ENCODE results near the gene EIF3L. TPM values are rescaled to one million over a fixed set of nuclear protein-coding genes. Genes with fewer than 3 reads are reported as not detected.

EIF3L gene
- total RNA-seq, 1 experiment from 2014 or later: 218 TPM

- TF ChIP-seq EZH2 (IDR thresholded peaks at IDR 0.05; ENCODE audit: low read length, unreplicated experiment): no peak
- no peak for TF ChIP-seq EZH2phosphoT487 (IDR thresholded peaks at IDR 0.05; ENCODE audit: borderline replicate concordance, low read length)
- no peak for TF ChIP-seq CTCF (conservative IDR thresholded peaks at IDR 0.05; ENCODE audit: low read depth, low read length)
- Histone ChIP-seq H3K79me2 (ENCODE audit: low read length) (no peaks in the 10 kb centered on the region), H2AFZ (ENCODE audit: low read length) (no peak overlapping the region), H3F3A (ENCODE audit: low read length, unreplicated experiment) (no peaks in the 10 kb centered on the region), H3K9me2 (replicated peaks; ENCODE audit: low read length) (no peaks in the 10 kb centered on the region), H3K4me2 (ENCODE audit: low read length) (no peak overlapping the region), H3K27me3 (ENCODE audit: low read length) (no peaks in the 10 kb centered on the region), H3K27ac (ENCODE audit: low read length) (no peak overlapping the region), H4K20me1 (ENCODE audit: low read length) (no peaks in the 10 kb centered on the region), H3K9me3 (ENCODE audit: low read length) (no peaks in the 10 kb centered on the region), H3K4me1 (ENCODE audit: insufficient read depth, low read length) (no peaks in the 10 kb centered on the region), H3K4me3 (ENCODE audit: low read length) (no peak overlapping the region), H3K9ac (ENCODE audit: low read length) (no peak overlapping the region), H3K36me3 (ENCODE audit: low read depth, low read length) (no peaks in the 10 kb centered on the region)
- ATAC-seq: no peak
- BruUV-seq (replicated peaks): no TSS peak
- no peak for DNase-seq
- CTCF ChIA-PET: interaction anchor here (0.7 kb wide), 1 partner anchor 14 kb away, joined by 3 read pairs; no protein-coding TSS in a partner anchor
- POLR2A ChIA-PET (ENCODE audit: unreplicated experiment): no interaction called here
- intact Hi-C loops (cut with micrococcal nuclease): no loop called here
Observed at GRCh38 chr22:37918580-37919270, 69.5 kb downstream of the EIF3L start.

DNA sequence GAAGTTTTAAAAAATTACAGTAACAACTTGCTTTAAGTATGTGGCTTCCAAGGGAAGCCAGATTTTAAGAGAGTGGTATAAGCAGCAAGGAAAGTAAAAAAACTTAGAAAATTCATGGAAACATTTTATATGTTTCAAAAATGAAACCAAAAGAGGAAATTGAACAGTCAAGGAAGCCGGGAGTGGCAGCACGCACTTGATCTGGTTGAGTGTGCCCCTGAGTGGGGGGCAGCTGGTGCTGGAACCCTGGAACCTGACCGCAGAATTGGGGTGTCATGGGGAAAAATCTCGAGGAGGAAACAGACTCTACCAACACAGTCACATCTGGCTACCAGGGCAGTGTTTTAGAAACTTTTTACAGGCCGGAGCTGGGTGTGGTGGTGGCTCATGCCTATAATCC lies 70.9 kb downstream of the EIF3L start:
- ATAC-seq (no peak), DNase-seq (no peak)
- no peak for TF ChIP-seq EZH2 (IDR thresholded peaks at IDR 0.05; ENCODE audit: low read length, unreplicated experiment)
- no peak for TF ChIP-seq CTCF (conservative IDR thresholded peaks at IDR 0.05; ENCODE audit: low read depth, low read length)
- no peak for TF ChIP-seq EZH2phosphoT487 (IDR thresholded peaks at IDR 0.05; ENCODE audit: borderline replicate concordance, low read length)
- no TSS peak for BruUV-seq (replicated peaks)
- H3K4me1 ChIP-seq (ENCODE audit: insufficient read depth, low read length): no peaks in the 10 kb centered on the region
- no peaks in the 10 kb centered on the region for H3K36me3 ChIP-seq (ENCODE audit: low read depth, low read length)
- no peak overlapping the region for H3K9ac ChIP-seq (ENCODE audit: low read length)
- no peak overlapping the region for H2AFZ ChIP-seq (ENCODE audit: low read length)
- no peaks in the 10 kb centered on the region for H3K9me3 ChIP-seq (ENCODE audit: low read length)
- POLR2A ChIA-PET (ENCODE audit: unreplicated experiment): no interaction called here
- no peaks in the 10 kb centered on the region for H4K20me1 ChIP-seq (ENCODE audit: low read length)
- H3K27me3 ChIP-seq (ENCODE audit: low read length): no peaks in the 10 kb centered on the region
- intact Hi-C loops (cut with micrococcal nuclease): no loop called here
- no peak overlapping the region for H3K27ac ChIP-seq (ENCODE audit: low read length)
- H3K79me2 ChIP-seq (ENCODE audit: low read length): no peaks in the 10 kb centered on the region
- H3F3A ChIP-seq (ENCODE audit: low read length, unreplicated experiment): no peaks in the 10 kb centered on the region
- CTCF ChIA-PET: no interaction called here
- no peak overlapping the region for H3K4me2 ChIP-seq (ENCODE audit: low read length)
- H3K9me2 ChIP-seq (replicated peaks; ENCODE audit: low read length): no peaks in the 10 kb centered on the region
- no peak overlapping the region for H3K4me3 ChIP-seq (ENCODE audit: low read length)

DNA sequence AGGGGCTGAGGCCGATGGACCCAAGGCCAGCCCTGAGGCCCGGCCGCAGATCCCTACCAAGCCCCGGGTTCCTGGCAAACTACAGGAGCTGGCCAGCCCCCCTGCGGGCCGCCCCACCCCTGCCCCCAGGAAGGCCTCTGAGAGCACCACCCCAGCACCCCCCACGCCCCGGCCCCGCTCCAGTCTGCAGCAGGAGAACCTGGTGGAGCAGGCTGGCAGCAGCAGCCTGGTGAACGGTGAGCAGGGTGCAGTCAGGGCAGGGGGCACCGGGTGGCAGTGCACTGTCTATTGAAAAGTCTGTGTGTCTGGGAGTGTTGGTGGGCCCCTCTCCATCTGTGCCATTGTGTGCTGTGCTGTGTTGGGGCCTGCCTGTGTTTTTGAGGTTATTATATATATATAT lies 73.0 kb downstream of the EIF3L start:
- Histone ChIP-seq H3K9me2 (replicated peaks; ENCODE audit: low read length) (no peaks in the 10 kb centered on the region), H3K27ac (ENCODE audit: low read length) (no peak overlapping the region), H2AFZ (ENCODE audit: low read length) (no peak overlapping the region), H3K4me2 (ENCODE audit: low read length) (no peak overlapping the region), H3F3A (ENCODE audit: low read length, unreplicated experiment) (no peaks in the 10 kb centered on the region), H3K9me3 (ENCODE audit: low read length) (no peaks in the 10 kb centered on the region), H3K27me3 (ENCODE audit: low read length) (no peaks in the 10 kb centered on the region), H3K4me1 (ENCODE audit: insufficient read depth, low read length) (no peaks in the 10 kb centered on the region), H4K20me1 (ENCODE audit: low read length) (no peaks in the 10 kb centered on the region), H3K79me2 (ENCODE audit: low read length) (no peaks in the 10 kb centered on the region), H3K9ac (ENCODE audit: low read length) (no peak overlapping the region), H3K4me3 (ENCODE audit: low read length) (no peak overlapping the region), H3K36me3 (ENCODE audit: low read depth, low read length) (no peaks in the 10 kb centered on the region)
- intact Hi-C loops (cut with micrococcal nuclease): no loop called here
- ChIA-PET POLR2A (ENCODE audit: unreplicated experiment) (no interaction called here), CTCF (no interaction called here)
- DNase-seq (no peak), ATAC-seq (no peak)
- TF ChIP-seq EZH2phosphoT487 (IDR thresholded peaks at IDR 0.05; ENCODE audit: borderline replicate concordance, low read length) (no peak), CTCF (conservative IDR thresholded peaks at IDR 0.05; ENCODE audit: low read depth, low read length) (no peak), EZH2 (IDR thresholded peaks at IDR 0.05; ENCODE audit: low read length, unreplicated experiment) (no peak)
- BruUV-seq (replicated peaks): no TSS peak

Data from PC-3 (cell line).